Dendritic cell treated with granulocyte-macrophage colony-stimulating factor and Interleukin-4, amounts not matched to agents 40 ng/mL and 50 ng/mL, for 4 days (primary cell): ENCODE data around the gene ANTXR1.

Source experiments
- H3K27ac Mint-ChIP-seq: one replicate; pipeline ENCODE4 v1.8.0; 2022; ENCODE audit warnings: mild to moderate bottlenecking, mixed read lengths
- H3K27me3 Mint-ChIP-seq: one replicate; pipeline ENCODE4 v1.8.0; 2022; ENCODE audit warnings: mild to moderate bottlenecking, mixed read lengths
- H3K36me3 Mint-ChIP-seq: one replicate; pipeline ENCODE4 v1.8.0; 2022; ENCODE audit warnings: low read depth, mixed read lengths
- H3K4me1 Mint-ChIP-seq: one replicate; pipeline ENCODE4 v1.8.0; 2022; ENCODE audit warnings: low read depth, mixed read lengths
- H3K4me3 Mint-ChIP-seq: one replicate; pipeline ENCODE4 v1.8.0; 2022; ENCODE audit warnings: mild to moderate bottlenecking, moderate library complexity, mixed read lengths
- H3K9me3 Mint-ChIP-seq: one replicate; pipeline ENCODE4 v1.8.0; 2022; ENCODE audit warnings: mixed read lengths
- intact Hi-C: fragments of 100-400 bp; cut with micrococcal nuclease; formaldehyde crosslinking; loops from one replicate; pipeline ENCODE4 v1.15.0; 2022

The ANTXR1 gene

GRCh38 chr2:69162057-69162456 lies 149.1 kb downstream of the ANTXR1 start:
- no peak overlapping the region for H3K4me3 Mint-ChIP-seq
- no peaks in the 10 kb centered on the region for H3K36me3 Mint-ChIP-seq
- no peaks in the 10 kb centered on the region for H3K9me3 Mint-ChIP-seq
- intact Hi-C loops: no loop called here
- peaks cover 66% of the 10 kb centered on the region for H3K4me1 Mint-ChIP-seq
- no peak overlapping the region for H3K27ac Mint-ChIP-seq
- peaks cover 14% of the 10 kb centered on the region for H3K27me3 Mint-ChIP-seq

- H3K4me3 Mint-ChIP-seq: peak overlapping the region; percentile 37
- intact Hi-C loops: loop anchor here (1.0 kb wide), 1 partner anchor 15 kb away; no protein-coding TSS in a partner anchor
- peaks cover 68% of the 10 kb centered on the region for H3K4me1 Mint-ChIP-seq
- peaks cover 14% of the 10 kb centered on the region for H3K27me3 Mint-ChIP-seq
- H3K9me3 Mint-ChIP-seq: no peaks in the 10 kb centered on the region
- H3K27ac Mint-ChIP-seq: peak overlapping the region; percentile 45
- H3K36me3 Mint-ChIP-seq: no peaks in the 10 kb centered on the region
Observed at GRCh38 chr2:69163109-69163508, 150.1 kb downstream of the ANTXR1 start.

- Mint-ChIP-seq H3K36me3 (no peaks in the 10 kb centered on the region), H3K4me1 (peaks cover 68% of the 10 kb centered on the region), H3K9me3 (no peaks in the 10 kb centered on the region), H3K27me3 (peaks cover 19% of the 10 kb centered on the region), H3K27ac (peak overlapping the region; percentile 45), H3K4me3 (peak overlapping the region; percentile 37)
- intact Hi-C loops: loop anchor here (1.0 kb wide), 1 partner anchor 15 kb away; no protein-coding TSS in a partner anchor
Observed at GRCh38 chr2:69163556-69163955, 150.6 kb downstream of the ANTXR1 start.

GRCh38 chr2:69164061-69164778 lies 151.2 kb downstream of the ANTXR1 start:
- Mint-ChIP-seq H3K9me3 (no peaks in the 10 kb centered on the region), H3K4me3 (no peak overlapping the region), H3K4me1 (peaks cover 74% of the 10 kb centered on the region), H3K36me3 (no peaks in the 10 kb centered on the region), H3K27me3 (peaks cover 23% of the 10 kb centered on the region), H3K27ac (no peak overlapping the region)
- intact Hi-C loops: no loop called here

- peaks cover 31% of the 10 kb centered on the region for H3K27me3 Mint-ChIP-seq
- H3K36me3 Mint-ChIP-seq: no peaks in the 10 kb centered on the region
- no peak overlapping the region for H3K4me3 Mint-ChIP-seq
- H3K4me1 Mint-ChIP-seq: peaks cover 78% of the 10 kb centered on the region
- H3K9me3 Mint-ChIP-seq: no peaks in the 10 kb centered on the region
- H3K27ac Mint-ChIP-seq: no peak overlapping the region
- intact Hi-C loops: no loop called here
Observed at GRCh38 chr2:69165091-69165880, 152.3 kb downstream of the ANTXR1 start.

GRCh38 chr2:69166465-69166811 lies 153.5 kb downstream of the ANTXR1 start:
- H3K27ac Mint-ChIP-seq: no peak overlapping the region
- H3K9me3 Mint-ChIP-seq: no peaks in the 10 kb centered on the region
- intact Hi-C loops: no loop called here
- H3K4me3 Mint-ChIP-seq: no peak overlapping the region
- peaks cover 31% of the 10 kb centered on the region for H3K27me3 Mint-ChIP-seq
- H3K4me1 Mint-ChIP-seq: peaks cover 70% of the 10 kb centered on the region
- no peaks in the 10 kb centered on the region for H3K36me3 Mint-ChIP-seq

GRCh38 chr2:69166812-69167468 lies 154.0 kb downstream of the ANTXR1 start:
- Mint-ChIP-seq H3K4me3 (no peak overlapping the region), H3K27ac (no peak overlapping the region), H3K9me3 (no peaks in the 10 kb centered on the region), H3K4me1 (peaks cover 65% of the 10 kb centered on the region), H3K36me3 (no peaks in the 10 kb centered on the region), H3K27me3 (peaks cover 31% of the 10 kb centered on the region)
- intact Hi-C loops: no loop called here

- intact Hi-C loops: no loop called here
- Mint-ChIP-seq H3K36me3 (no peaks in the 10 kb centered on the region), H3K27me3 (peaks cover 34% of the 10 kb centered on the region), H3K9me3 (no peaks in the 10 kb centered on the region), H3K27ac (no peak overlapping the region), H3K4me3 (no peak overlapping the region), H3K4me1 (peaks cover 60% of the 10 kb centered on the region)
Observed at GRCh38 chr2:69167469-69167822, 154.5 kb downstream of the ANTXR1 start.

- intact Hi-C loops: no loop called here
Observed at GRCh38 chr2:69168144-69168813, 155.3 kb downstream of the ANTXR1 start.

GRCh38 chr2:69168950-69169654 lies 156.1 kb downstream of the ANTXR1 start:
- Mint-ChIP-seq H3K27ac (no peak overlapping the region), H3K9me3 (no peaks in the 10 kb centered on the region), H3K4me3 (no peak overlapping the region), H3K4me1 (peaks cover 54% of the 10 kb centered on the region), H3K27me3 (peaks cover 36% of the 10 kb centered on the region), H3K36me3 (no peaks in the 10 kb centered on the region)
- intact Hi-C loops: no loop called here

More at GRCh38 chr2:69168144-69168813, 155.3 kb downstream of the ANTXR1 start:
- Mint-ChIP-seq H3K4me1 (peaks cover 61% of the 10 kb centered on the region), H3K36me3 (no peaks in the 10 kb centered on the region), H3K4me3 (no peak overlapping the region), H3K9me3 (no peaks in the 10 kb centered on the region), H3K27ac (no peak overlapping the region), H3K27me3 (peaks cover 36% of the 10 kb centered on the region)

- no peaks in the 10 kb centered on the region for H3K36me3 Mint-ChIP-seq
- H3K27me3 Mint-ChIP-seq: peaks cover 31% of the 10 kb centered on the region
- H3K27ac Mint-ChIP-seq: no peak overlapping the region
- intact Hi-C loops: no loop called here
- H3K4me3 Mint-ChIP-seq: no peak overlapping the region
- H3K9me3 Mint-ChIP-seq: no peaks in the 10 kb centered on the region
- H3K4me1 Mint-ChIP-seq: peaks cover 48% of the 10 kb centered on the region
Observed at GRCh38 chr2:69169655-69170389, 156.8 kb downstream of the ANTXR1 start.

- no peaks in the 10 kb centered on the region for H3K9me3 Mint-ChIP-seq
- no peak overlapping the region for H3K4me3 Mint-ChIP-seq
- no peaks in the 10 kb centered on the region for H3K36me3 Mint-ChIP-seq
- H3K27ac Mint-ChIP-seq: no peak overlapping the region
- peaks cover 25% of the 10 kb centered on the region for H3K27me3 Mint-ChIP-seq
- H3K4me1 Mint-ChIP-seq: peaks cover 39% of the 10 kb centered on the region
- intact Hi-C loops: no loop called here
Observed at GRCh38 chr2:69170661-69171060, 157.7 kb downstream of the ANTXR1 start.
